Smooth muscle cell of the brain vasculature (primary cell): ENCODE data around the gene PIK3CB.
"Not testable (repeated sequence)": the region's sequence is repeated elsewhere in the genome, so short reads cannot be mapped to it uniquely, and the experiment has no call there.

Experiments
- DNase-seq: peaks from one replicate; pipeline ENCODE4 v3.0.0-alpha.2; 2012; ENCODE audit warnings: low read depth, low spot score

PIK3CB gene

GRCh38 chr3:138846824-138847223 lies 12.1 kb upstream of the PIK3CB start:
- not testable (repeated sequence) for DNase-seq

GRCh38 chr3:138846262-138846791 lies 11.6 kb upstream of the PIK3CB start:
- no peak for DNase-seq

GRCh38 chr3:138845771-138846173 lies 11.0 kb upstream of the PIK3CB start:
- no peak for DNase-seq

- no peak for DNase-seq
Observed at GRCh38 chr3:138845181-138845601, 10.5 kb upstream of the PIK3CB start.

GRCh38 chr3:138842483-138843188 lies 7.9 kb upstream of the PIK3CB start:
- DNase-seq: no peak

GRCh38 chr3:138838385-138838784 lies 3.7 kb upstream of the PIK3CB start:
- not testable (repeated sequence) for DNase-seq

GRCh38 chr3:138835846-138836245 lies 1.1 kb upstream of the PIK3CB start:
- not testable (repeated sequence) for DNase-seq

- no peak for DNase-seq
Observed at GRCh38 chr3:138835397-138835757, 649 bp upstream of the PIK3CB start.

GRCh38 chr3:138833899-138834595 lies 681 bp downstream of the PIK3CB start:
- no peak for DNase-seq

GRCh38 chr3:138832473-138833057 lies 2.2 kb downstream of the PIK3CB start:
- DNase-seq: not testable (repeated sequence)

GRCh38 chr3:138829886-138830510 lies 4.7 kb downstream of the PIK3CB start:
- no peak for DNase-seq

GRCh38 chr3:138829097-138829496 lies 5.6 kb downstream of the PIK3CB start:
- no peak for DNase-seq

GRCh38 chr3:138827222-138827621 lies 7.5 kb downstream of the PIK3CB start:
- no peak for DNase-seq

- no peak for DNase-seq
Observed at GRCh38 chr3:138825336-138825735, 9.4 kb downstream of the PIK3CB start.

- no peak for DNase-seq
Observed at GRCh38 chr3:138824114-138824506, 10.6 kb downstream of the PIK3CB start.

- DNase-seq: not testable (repeated sequence)
Observed at GRCh38 chr3:138820379-138820778, 14.3 kb downstream of the PIK3CB start.

- DNase-seq: no peak
Observed at GRCh38 chr3:138818185-138818860, 16.4 kb downstream of the PIK3CB start.

GRCh38 chr3:138817695-138818094 lies 17.0 kb downstream of the PIK3CB start:
- no peak for DNase-seq

- no peak for DNase-seq
Observed at GRCh38 chr3:138812806-138813205, 21.9 kb downstream of the PIK3CB start.

GRCh38 chr3:138809500-138810256 lies 25.1 kb downstream of the PIK3CB start:
- DNase-seq: no peak
